ENCODE results near the gene ARHGEF4.

Gene ARHGEF4

DNA sequence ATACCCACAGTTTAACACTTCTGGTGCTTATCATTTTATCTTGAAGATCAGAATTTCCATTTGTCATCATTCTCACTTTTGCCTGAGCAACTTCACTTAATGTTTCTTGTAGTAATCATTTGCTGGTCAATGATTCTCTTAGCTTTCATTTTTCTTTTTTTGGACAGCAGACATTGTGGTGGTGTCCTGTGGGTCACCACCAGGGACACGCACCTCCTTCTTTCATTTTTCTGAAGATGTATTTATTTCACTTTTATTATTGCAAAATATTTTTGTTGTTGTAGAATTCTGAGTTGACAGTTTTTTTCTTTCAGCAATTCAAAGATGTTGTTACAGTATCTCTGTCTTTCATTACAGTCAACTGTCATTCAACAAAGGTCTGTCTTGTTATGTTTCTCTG lies 172.3 kb downstream of the ARHGEF4 start:
- FAIRE-seq (no peak), DNase-seq (ENCODE audit: insufficient read length, low spot score) (no peak)
- no peak for TF ChIP-seq POLR2A (IDR thresholded peaks at IDR 0.05; ENCODE audit: low read depth, low read length)

DNA sequence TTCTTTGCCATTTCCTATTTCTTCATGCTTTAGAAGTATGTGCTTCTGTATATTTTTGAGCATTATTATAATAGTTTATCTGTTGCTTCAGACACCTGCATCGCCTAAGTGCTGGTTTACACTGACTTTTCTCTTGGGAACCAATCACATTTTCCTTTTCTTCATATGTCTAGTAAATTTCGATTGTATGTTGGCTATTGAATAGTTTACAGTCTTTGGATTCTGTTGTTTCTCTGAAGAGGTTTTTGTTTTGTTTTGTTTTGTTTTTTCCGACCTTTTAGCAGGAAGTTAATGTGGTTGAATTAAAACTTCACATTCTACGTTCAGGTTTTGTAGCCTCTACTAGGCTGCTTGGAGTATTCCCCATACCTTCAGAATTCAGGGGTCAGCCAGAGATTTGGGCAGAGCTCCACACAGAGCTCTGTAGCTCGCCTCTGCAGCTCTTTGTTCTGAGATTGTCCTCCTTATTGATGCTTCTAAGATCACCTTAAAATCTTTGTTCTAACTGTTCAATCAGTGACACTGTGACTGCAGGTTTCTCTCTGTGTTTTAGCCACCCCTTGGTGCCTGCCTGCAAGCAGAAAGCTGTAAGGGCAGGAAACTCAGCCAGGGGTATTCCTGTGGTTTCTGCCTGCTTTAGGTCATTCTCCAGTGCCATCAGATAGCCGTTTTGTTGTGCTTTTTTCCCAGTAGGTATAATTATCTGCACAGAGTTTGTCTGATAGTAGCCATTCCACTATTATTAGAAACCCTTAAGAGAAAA lies 173.2 kb downstream of the ARHGEF4 start:
- no peak for FAIRE-seq
- DNase-seq (ENCODE audit: insufficient read length, low spot score), result no peak
- TF ChIP-seq POLR2A (IDR thresholded peaks at IDR 0.05; ENCODE audit: low read depth, low read length), result no peak

DNA sequence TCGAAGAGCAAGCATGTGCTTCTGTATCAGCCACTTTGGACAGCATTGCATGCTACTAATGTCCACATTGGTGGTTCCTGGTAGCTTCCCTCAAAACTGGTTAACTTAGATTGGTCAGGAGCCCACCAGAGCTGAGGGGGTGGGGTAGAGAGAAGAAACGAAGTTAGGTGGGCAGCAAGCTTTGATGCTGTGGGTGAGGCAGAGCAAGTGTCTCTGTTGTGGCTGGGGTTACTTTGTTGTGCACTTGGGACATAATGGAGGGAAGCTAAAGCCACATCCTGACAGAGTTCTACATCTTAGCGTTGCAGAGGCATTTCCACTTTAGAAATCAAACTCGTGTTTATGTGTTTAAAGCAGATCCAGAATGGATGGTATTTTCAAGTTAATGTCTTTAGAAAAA lies 173.9 kb downstream of the ARHGEF4 start:
- TF ChIP-seq POLR2A (IDR thresholded peaks at IDR 0.05; ENCODE audit: low read depth, low read length), result no peak

DNA sequence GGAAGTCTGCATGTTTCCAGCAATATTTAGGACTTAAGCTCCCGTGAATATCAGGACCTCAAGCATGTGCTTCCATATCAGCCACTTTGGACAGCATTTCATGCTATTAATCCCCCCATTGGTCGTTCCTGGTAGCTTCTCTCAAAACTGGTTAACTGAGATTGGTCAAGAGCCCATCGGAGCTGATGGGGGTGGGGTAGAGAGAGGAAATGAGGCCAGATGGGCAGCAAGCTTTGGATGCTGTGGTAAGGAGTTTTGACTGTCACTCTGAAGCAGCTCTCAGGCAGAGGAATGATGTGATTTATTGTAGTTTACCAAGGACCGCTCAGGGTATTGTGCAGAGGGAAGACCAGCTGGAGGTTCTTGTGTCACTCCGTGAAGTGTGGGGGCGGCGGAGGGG lies 174.8 kb downstream of the ARHGEF4 start:
- no peak for DNase-seq (ENCODE audit: insufficient read length, low spot score)
- no peak for FAIRE-seq
- no peak for TF ChIP-seq POLR2A (IDR thresholded peaks at IDR 0.05; ENCODE audit: low read depth, low read length)

More for the DNA sequence above, 173.9 kb downstream of the ARHGEF4 start:
- FAIRE-seq (no peak), DNase-seq (ENCODE audit: insufficient read length, low spot score) (no peak)

DNA sequence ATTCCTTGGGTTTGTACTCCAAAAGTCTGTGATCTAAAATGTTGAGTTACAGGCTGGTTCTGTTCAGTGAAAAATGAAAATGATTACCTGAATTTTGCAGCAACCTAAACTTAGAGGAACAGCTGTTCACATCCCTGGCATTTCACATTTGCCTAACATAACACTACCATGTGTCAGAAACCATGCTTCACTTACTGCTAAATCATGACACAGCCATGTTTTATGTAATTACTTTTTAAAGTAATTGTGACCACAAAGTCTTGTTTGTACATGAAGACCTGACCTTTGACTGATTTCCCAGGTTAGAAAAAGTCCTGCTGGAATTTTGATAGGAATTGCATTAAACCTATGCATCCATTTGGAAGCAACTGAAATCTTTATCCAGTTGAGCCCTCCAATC lies 177.4 kb downstream of the ARHGEF4 start:
- no peak for FAIRE-seq
- no peak for DNase-seq (ENCODE audit: insufficient read length, low spot score)
- TF ChIP-seq POLR2A (IDR thresholded peaks at IDR 0.05; ENCODE audit: low read depth, low read length), result no peak

DNA sequence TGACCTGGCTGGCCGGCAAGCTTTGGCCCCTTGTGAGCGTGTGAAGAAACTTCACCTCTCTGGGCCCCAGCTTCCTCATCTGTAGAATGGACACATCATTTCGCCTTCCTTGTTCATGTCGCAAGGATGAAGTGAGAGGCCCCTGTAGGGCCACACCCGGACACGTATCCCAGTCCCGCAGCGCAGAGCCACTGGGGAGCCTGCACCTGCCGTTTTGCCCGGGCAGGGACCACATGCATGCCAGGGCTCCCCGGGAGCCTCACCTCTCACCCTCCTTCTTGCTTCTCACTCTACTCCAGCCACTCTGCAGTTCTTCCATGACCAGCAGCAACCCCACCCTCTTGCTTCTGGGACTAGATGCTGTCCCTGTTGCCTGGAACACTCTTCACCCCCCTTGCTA lies 179.1 kb downstream of the ARHGEF4 start:
- no peak for TF ChIP-seq POLR2A (IDR thresholded peaks at IDR 0.05; ENCODE audit: low read depth, low read length)
- DNase-seq (ENCODE audit: insufficient read length, low spot score), result no peak
- FAIRE-seq, result no peak

DNA sequence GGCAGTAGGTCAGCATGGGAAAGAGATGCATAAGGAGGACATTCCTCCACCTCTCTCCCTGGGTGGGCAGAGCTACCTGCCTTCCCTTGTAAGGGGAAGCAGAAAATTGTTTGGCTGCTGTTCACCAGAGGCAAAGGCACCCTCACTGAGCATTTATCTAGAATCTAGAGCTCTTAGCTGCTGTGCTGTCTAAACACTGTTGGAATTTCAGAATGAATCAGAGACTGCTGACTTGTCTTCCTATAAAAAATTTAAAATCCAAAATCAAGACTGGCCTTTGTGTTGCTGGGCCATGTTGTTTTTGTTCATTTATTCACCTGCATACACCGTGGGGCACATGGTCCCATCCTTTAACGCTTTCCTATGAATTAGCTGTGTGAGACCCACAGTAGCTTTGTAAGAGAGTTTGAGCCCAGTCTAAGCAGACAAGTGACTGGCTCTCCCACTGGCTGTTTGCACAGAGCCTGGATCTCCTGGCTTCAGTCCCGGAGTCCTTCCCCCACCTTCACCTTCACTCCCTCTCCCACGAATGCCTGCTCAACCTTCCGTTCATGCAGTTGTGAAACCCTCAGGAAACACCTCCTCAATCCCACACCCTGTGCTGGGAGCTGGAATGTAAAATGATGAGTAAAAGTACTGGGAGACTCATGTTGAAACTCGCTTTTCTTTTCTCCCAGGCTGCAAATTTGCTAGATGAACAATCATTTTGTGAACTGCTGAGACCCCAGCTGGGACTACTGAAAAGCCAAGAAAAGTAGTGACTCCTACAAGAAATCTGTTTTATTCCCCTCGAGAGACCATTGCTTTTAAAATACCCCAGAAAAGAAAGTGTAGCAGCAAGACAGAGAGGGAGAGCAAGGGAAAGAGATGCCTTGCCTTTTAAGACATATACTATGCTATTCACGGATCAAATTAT lies 180.4 kb downstream of the ARHGEF4 start:
- no peak for TF ChIP-seq POLR2A (IDR thresholded peaks at IDR 0.05; ENCODE audit: low read depth, low read length)
- FAIRE-seq, result peak; percentile 95
- peak; percentile 65 for DNase-seq (ENCODE audit: insufficient read length, low spot score)

DNA sequence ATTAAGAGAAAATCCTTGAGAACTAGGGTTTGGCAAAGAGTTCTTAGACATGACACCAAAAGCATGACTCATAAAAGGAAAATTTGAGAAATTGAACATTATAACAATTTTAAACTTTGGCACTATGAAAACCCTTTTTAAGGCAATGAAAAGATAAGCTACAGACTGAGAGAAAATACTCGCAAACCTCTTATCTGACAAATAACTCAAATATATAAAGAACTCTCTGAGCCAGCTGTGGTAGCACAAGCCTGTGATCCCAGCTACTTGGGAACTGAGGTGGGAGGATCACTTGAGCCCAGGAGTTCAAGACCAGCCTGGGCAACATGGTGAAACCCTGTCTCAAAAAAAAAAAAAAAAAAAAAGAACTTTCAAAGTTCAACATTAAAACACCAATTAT lies 186.0 kb downstream of the ARHGEF4 start:
- no peak for TF ChIP-seq POLR2A (IDR thresholded peaks at IDR 0.05; ENCODE audit: low read depth, low read length)
- FAIRE-seq (no peak), DNase-seq (ENCODE audit: insufficient read length, low spot score) (no peak)

DNA sequence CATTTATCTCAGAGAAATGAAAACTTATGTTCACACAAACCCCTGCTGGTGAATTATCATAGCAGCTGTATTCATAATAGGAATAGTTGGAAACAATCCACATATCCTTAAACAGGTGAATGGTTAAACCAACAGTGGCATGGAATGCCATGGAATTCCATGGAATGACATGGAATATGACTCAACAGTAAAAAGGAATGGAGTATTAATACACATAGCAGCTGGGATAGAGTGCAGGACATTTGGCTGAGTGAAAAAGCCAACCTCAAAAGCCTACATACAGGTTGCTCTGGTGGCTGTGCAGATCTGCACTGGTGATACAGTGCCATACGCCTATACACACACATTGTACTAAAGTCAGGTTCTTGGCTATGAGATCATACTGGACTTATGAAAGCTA lies 187.0 kb downstream of the ARHGEF4 start:
- FAIRE-seq (no peak), DNase-seq (ENCODE audit: insufficient read length, low spot score) (no peak)
- TF ChIP-seq POLR2A (IDR thresholded peaks at IDR 0.05; ENCODE audit: low read depth, low read length), result no peak

DNA sequence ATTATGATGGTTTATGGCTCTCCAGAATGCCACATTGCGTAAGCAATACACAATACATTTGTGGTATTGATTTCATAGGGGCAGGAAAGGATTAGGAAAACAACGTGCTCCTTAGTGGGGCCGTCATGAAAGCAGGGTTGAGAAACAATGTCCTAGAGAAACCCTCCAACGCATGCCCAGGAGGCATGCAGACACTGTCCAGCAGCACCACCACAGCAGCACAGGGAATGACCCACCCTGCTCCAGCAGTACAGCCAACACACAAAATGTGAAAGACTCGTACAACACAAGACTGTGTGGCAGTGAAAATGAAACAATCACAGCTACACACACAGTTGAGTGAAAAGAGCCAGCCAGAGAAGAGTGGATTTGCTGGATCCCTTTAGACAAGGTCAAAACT lies 190.2 kb downstream of the ARHGEF4 start:
- FAIRE-seq (no peak), DNase-seq (ENCODE audit: insufficient read length, low spot score) (no peak)
- no peak for TF ChIP-seq POLR2A (IDR thresholded peaks at IDR 0.05; ENCODE audit: low read depth, low read length)

DNA sequence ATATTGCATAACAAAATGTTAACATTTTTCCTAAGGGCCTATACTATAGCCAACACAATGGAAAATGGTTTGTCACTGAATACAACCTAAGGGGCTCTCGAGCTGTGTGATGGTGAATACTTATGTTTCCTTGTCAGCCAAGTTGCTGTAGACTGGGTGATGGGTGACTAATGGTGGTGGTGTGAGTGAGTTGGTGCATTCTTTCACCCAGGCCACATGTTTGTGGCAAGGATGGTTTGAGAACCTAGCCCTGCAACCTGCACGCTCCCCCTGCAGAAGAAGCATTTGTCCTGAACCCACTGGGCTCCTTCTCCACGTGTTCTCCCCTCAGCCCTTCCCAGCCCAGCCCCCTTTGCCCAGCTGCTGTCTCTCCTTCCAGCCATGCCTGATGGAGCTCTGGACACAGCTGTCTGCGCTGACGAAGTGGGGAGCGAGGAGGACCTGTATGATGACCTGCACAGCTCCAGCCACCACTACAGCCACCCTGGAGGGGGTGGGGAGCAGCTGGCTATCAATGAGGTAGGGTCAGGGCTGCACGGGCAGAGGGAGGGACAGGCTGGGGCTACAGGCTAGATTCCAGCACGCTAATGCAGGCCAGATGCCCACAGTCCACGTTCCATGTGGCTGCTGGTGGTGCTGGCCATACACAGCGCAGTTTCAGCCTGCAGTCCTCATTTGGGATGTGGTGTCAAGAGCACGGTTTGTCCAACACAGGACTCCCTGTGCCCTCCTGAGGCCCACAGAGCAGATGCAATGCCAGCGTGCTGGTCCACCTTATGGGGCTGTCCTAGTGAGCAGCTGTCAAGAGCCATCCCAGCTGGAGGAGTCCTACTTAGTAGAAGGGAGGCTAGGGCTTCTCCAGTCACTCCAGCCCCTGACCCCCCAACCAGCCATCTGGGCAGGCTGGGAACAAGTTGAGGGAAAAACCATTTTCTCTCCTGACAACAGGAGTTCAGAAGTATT lies 191.1 kb downstream of the ARHGEF4 start:
- TF ChIP-seq POLR2A (IDR thresholded peaks at IDR 0.05; ENCODE audit: low read depth, low read length), result no peak
- no peak for FAIRE-seq
- DNase-seq (ENCODE audit: insufficient read length, low spot score), result no peak

DNA sequence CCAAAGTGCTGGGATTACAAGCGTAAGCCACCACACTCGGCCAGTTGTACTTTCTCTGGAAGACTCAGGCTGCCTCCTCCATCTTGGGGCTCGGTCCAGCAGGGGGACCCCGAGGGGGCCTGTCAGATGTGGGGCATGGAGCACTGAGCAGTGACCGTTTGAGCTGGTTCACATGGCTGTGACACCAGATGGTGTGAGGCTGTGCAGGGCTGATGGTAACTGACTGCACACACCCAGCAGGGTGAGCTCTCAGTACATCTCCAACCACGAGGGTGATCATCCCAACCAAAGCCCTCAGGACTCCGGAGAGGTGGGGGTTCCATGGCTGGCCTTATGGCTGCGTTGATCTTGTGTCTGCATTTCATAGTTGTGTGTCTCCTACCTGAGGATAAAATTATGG lies 193.1 kb downstream of the ARHGEF4 start:
- no peak for TF ChIP-seq POLR2A (IDR thresholded peaks at IDR 0.05; ENCODE audit: low read depth, low read length)
- FAIRE-seq, result no peak

DNA sequence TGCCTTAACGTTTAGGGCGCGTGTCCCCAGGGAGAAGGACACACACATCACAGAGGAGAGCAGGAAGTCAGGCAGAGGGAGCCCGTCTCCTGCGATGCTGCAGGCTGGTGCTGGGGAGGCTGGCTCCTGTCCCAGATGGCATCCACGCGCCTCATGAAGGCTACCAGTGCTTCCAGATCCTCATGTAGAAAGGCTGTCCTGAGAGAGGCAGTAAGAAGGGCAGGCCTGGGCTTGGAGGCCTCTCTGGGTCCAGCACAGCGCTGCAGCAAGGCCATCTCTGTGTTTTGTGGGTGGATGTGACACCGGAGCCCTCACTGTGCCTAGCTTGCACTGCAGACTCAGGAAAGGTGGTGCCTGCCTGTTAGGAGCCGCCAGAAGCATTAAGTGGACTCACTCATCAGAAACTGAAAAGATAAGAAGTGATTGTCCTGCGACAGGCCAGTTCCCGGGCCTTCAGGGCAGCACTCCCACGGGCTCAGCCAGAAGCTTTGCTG lies 193.8 kb downstream of the ARHGEF4 start:
- DNase-seq (ENCODE audit: insufficient read length, low spot score) (no peak), FAIRE-seq (no peak)
- TF ChIP-seq POLR2A (IDR thresholded peaks at IDR 0.05; ENCODE audit: low read depth, low read length), result no peak

More for the DNA sequence above, 193.1 kb downstream of the ARHGEF4 start:
- DNase-seq (ENCODE audit: insufficient read length, low spot score), result no peak

Measured in H54 (cell line).